GM12874 (cell line): ENCODE measurements around the gene FAM89A.

Source experiments
- CTCF ChIP-seq: IDR thresholded peaks from 2 replicates; pipeline ENCODE4 v1.5.1; 2011; ENCODE audit warnings: low read depth, mild to moderate bottlenecking, control low read depth, low read length, moderate library complexity; ENCODE audit not compliant: insufficient read depth

The FAM89A gene

GRCh38 chr1:231074046-231074445, 34.0 kb upstream of the FAM89A start:
- TF ChIP-seq CTCF, result no peak

GRCh38 chr1:231073331-231073730, 33.3 kb upstream of the FAM89A start:
- TF ChIP-seq CTCF, result no peak

- TF ChIP-seq CTCF, result no peak
Measured at GRCh38 chr1:231072502-231073094, 32.5 kb upstream of the FAM89A start.

- TF ChIP-seq CTCF, result no peak
Measured at GRCh38 chr1:231072041-231072440, 32.0 kb upstream of the FAM89A start.

- no peak for TF ChIP-seq CTCF
Measured at GRCh38 chr1:231070758-231071444, 30.8 kb upstream of the FAM89A start.

GRCh38 chr1:231069333-231069732, 29.3 kb upstream of the FAM89A start:
- no peak for TF ChIP-seq CTCF

- no peak for TF ChIP-seq CTCF
Measured at GRCh38 chr1:231068762-231069161, 28.7 kb upstream of the FAM89A start.
